Activated T-cell treated with anti-CD3 and anti-CD28 coated beads, Interleukin-2, amount 50 U/mL, for 48 hours (primary cell): ENCODE data around the gene SPACA4.

Source experiments
- DNase-seq, 2 experiments: peaks; one replicate each; pipeline ENCODE4 v3.0.0-alpha.2; 2020

The SPACA4 gene

GRCh38 chr19:48654299-48655059, 47.9 kb downstream of the SPACA4 start:
- no peak for DNase-seq

GRCh38 chr19:48656840-48657474, 50.4 kb downstream of the SPACA4 start:
- no peak for DNase-seq
